Thyroid gland (tissue), 4 donors: Measurements from ENCODE around the gene SMIM35.

Experiments used
- POLR2A ChIP-seq, 2 donors: fragments of 450-650 bp; IDR thresholded peaks; one replicate each; pipeline ENCODE4 v1.6.1; 2017; ENCODE audit warnings: antibody characterized with exemption in 2 of 2, mild to moderate bottlenecking in 2 of 2, moderate library complexity in 1 of 2
- TF ChIP-seq, protein P1 (sequence below), 6 experiments: fragments of 200-600 bp in 3 of 6; fragments of 450-650 bp in 3 of 6; sonication (generic) in 3 of 6; IDR thresholded peaks; one replicate each; pipeline ENCODE4 v1.5.1; 2016 to 2019; ENCODE audit warnings: antibody characterized with exemption in 6 of 6, mild to moderate bottlenecking in 2 of 6, inconsistent platforms in 1 of 6, moderate library complexity in 1 of 6

GRCh38 chr11:117973503-117973860 is 113.3 kb downstream of the SMIM35 start:
- TF ChIP-seq, protein P1, sequence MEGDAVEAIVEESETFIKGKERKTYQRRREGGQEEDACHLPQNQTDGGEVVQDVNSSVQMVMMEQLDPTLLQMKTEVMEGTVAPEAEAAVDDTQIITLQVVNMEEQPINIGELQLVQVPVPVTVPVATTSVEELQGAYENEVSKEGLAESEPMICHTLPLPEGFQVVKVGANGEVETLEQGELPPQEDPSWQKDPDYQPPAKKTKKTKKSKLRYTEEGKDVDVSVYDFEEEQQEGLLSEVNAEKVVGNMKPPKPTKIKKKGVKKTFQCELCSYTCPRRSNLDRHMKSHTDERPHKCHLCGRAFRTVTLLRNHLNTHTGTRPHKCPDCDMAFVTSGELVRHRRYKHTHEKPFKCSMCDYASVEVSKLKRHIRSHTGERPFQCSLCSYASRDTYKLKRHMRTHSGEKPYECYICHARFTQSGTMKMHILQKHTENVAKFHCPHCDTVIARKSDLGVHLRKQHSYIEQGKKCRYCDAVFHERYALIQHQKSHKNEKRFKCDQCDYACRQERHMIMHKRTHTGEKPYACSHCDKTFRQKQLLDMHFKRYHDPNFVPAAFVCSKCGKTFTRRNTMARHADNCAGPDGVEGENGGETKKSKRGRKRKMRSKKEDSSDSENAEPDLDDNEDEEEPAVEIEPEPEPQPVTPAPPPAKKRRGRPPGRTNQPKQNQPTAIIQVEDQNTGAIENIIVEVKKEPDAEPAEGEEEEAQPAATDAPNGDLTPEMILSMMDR (IDR thresholded peaks at IDR 0.05): no peak
- TF ChIP-seq POLR2A (IDR thresholded peaks at IDR 0.05): no peak
